Esophagus mucosa (tissue), 1 donor: ENCODE data around the gene CXXC5. TPM values are rescaled to one million over a fixed set of nuclear protein-coding genes. Genes with fewer than 3 reads are reported as not detected.
A peak's percentile ranks its signal among the peaks of the same experiment; 100 is the strongest.

Source experiments
- ATAC-seq: fragments of 200-7000 bp; cut with Tn5 transposase; one replicate; pipeline ENCODE4 v1.9.1; 2020
- total RNA-seq: library from RNA; stranded (reverse); gene quantifications from one replicate; pipeline ENCODE4 v1.2.4, GENCODE V29; 2023
- donor health status: DM: yes; HTN: yes; CAD: no.

The CXXC5 gene
- total RNA-seq, 1 donor from 2014 or later, result 22.6 TPM

DNA sequence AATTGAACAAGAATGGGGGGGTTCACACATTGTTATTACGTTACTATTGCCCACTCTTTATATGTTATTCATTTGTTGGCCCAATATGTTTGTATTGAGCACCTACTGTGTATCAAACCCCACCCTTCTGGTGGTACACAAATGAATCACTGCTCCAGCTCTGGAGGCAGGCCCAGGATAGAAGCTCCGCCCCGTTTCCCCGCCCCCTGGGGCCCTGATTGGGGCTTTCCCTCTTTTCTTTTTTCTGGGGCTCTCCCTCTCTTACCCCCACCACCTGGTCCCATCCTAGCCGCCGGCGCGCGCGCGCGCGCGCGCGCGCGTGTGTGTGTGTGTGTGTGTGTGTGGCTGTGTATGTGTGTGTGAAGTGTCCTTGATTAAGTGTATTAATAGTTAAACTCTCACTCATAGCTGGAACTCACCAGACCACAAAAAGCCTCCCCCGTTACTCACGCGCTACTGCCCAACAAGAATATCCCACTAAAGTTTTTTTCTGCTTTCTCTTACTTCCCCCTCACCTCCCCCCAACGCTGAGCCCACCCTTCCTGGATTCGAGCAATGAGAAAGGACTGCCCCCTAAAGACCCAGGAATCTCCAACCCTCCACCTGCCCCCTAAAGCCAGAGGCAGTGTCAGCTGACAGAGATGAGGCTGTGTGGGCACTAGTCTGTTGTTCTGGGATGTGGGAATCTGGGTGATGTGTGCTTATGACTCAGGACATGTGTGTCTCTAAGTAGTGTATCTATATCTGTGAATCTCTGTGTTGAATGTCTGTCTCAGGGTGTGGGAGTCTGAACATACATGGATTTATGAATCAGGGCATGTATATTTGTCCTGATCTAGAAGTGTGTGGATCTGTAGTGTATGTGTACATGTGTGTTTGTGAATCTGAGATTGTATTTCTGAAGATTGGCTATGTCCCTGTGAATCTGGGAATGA lies 4.0 kb downstream of the CXXC5 start:
- peak; percentile 23 for ATAC-seq

DNA sequence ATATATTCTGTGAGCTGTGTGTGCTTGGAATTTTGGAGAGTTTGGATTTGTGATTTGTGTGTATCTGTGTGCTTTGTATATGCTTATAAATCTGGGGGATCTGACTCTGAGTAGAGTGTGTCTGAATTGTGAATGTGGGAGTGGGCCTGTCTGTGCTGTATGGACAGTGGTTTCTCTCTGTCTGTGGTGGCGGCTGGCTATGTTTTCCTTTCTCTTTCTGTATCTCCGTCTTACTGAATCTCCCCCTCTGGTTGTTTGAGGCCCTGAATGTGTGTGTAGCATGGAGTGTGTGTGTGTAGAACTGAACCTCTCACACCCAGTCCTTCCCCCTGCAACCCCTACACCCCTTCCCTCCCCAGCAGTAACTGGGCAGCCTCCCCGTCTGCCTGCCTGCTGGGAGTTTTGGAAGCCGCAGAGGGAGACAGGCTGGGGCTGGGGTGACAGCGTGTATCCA lies 4.7 kb downstream of the CXXC5 start:
- no peak for ATAC-seq

DNA sequence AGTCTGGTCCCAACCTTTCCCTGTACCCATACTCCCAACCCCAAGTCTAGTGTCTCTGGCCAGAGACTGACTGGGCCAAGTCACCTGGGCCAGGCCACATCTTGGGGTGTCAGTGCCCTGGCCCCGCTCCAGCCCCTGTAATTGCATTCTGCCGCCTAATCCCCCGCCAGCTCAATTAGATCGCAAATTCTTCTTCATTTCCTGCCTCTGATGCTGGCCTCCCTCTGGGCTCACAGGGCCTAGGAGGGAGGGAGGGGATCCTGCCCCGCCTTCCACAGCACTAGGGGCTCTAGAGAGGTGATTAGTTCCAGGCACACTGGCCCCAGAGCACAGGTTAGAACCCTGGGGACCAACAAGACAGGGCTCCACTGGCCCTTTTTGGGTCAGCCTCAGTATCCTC lies 5.5 kb downstream of the CXXC5 start:
- no peak for ATAC-seq

- ATAC-seq, result no peak
Observed at GRCh38 chr5:139654464-139654863, 6.3 kb downstream of the CXXC5 start.

- no peak for ATAC-seq
Observed at GRCh38 chr5:139654871-139655491, 6.8 kb downstream of the CXXC5 start.

GRCh38 chr5:139655727-139656271 lies 7.7 kb downstream of the CXXC5 start:
- no peak for ATAC-seq

DNA sequence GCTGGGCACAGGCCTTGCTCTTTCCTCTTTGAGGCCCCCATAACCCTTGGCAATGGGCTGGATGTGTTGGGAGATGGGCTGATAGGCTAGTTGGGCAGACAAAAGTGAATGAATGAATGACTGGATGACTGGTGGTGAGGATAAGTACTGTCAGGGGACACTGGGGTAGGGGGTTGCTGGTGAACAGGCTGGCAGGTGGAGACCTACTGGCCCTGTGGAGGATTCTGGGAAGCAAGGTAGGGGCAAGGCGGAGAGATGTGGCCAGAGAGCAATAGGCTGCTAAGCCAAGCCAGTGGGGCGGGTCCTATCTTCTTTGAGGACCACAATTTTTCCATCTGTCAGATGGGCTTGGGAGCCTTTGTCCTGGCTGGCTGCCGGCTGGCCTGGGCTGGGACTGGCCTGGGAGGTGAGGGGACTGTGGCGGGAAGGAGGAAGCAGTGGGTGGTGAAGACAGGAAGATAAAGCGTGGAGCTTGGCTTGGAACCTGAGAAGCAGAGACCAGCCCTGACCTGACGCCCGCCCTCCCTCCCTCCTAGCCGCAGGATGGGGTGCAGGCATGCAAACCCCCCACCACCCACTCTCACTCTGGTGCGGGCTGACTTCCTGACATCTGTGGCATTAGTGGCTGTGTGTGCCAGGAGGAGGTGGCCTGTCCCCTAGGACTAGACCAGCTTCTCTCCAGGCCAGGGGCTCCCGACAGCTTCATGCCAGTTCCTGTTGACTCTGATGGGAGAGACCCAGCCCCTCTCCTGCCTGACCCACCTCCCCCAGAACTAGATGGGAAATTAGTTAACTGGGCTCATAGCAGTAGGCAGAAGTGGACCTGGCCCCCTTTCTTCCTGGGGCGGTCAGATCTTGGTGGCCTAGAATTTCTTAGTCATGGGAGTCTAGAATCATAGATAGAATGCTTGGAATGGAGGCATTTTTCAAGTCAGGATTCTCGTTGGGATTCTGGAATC lies 9.5 kb downstream of the CXXC5 start:
- no peak for ATAC-seq

DNA sequence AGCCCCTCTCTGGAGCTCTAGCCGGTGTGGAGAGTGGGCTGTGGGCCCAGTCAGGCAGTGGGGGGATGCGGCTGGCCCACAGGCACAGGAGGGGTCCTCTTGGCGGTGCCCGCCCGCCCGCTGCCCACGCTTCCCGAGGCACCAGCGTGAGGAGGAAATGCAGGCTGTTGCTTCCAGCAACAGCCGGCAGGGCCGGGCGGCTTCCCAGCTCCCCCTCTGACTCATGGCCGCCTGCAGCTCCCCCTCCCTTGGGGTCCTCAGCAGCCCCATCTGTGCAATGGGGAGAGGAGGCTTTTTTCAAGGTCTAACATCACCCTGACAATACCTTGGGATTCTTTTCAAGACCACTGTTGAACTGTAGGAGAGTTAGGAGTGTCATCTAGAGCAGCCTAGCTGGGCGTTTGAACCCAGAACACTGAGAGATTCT lies 10.4 kb downstream of the CXXC5 start:
- no peak for ATAC-seq

- ATAC-seq, result peak; percentile 18
Observed at GRCh38 chr5:139658928-139659667, 10.9 kb downstream of the CXXC5 start.

GRCh38 chr5:139659695-139660101 lies 11.5 kb downstream of the CXXC5 start:
- no peak for ATAC-seq

DNA sequence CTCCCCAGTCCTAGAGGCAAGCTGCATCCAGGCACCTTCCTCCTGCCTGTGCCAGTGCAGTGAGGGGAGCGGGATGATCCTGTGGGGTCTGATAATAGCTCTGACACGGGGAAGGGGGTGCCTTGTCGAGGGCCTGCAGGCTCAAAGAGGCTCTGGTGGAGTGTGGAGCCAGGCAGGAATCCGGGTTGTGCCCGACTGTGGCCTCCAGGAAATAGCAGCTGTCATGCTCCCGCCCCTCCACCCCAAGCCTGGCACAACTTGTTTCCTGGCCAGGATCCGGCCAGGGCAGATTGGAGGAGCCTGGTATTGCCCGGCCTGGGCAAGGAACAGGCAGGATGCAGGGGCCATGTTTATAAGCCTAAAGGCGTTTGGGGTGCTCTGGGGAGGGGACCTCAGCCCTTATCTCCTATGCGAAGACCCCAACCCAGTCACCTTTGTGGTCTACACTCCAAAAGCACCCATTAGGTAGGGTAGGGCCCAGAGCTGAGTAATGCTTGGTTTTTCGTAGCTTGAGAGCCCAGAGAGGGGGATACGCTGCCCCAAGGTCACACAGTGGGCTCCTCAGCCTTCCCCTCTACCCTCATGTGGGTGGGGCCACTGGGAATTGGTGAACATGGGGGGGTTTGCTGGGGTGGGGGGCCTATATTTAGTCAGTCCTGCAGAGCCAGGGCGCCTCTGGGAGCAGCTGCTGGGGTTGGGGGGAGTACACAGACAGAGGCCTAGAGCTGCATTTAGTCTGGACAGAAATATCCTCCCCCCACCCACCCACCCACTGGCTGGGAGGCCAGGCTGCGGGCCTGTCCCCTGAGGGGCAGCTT lies 12.2 kb downstream of the CXXC5 start:
- peak; percentile 75 for ATAC-seq

- peak; percentile 92 for ATAC-seq
Observed at GRCh38 chr5:139660923-139661814, 13.0 kb downstream of the CXXC5 start.

GRCh38 chr5:139662617-139663016 lies 14.5 kb downstream of the CXXC5 start:
- no peak for ATAC-seq

- no peak for ATAC-seq
Observed at GRCh38 chr5:139663207-139664085, 15.3 kb downstream of the CXXC5 start.

DNA sequence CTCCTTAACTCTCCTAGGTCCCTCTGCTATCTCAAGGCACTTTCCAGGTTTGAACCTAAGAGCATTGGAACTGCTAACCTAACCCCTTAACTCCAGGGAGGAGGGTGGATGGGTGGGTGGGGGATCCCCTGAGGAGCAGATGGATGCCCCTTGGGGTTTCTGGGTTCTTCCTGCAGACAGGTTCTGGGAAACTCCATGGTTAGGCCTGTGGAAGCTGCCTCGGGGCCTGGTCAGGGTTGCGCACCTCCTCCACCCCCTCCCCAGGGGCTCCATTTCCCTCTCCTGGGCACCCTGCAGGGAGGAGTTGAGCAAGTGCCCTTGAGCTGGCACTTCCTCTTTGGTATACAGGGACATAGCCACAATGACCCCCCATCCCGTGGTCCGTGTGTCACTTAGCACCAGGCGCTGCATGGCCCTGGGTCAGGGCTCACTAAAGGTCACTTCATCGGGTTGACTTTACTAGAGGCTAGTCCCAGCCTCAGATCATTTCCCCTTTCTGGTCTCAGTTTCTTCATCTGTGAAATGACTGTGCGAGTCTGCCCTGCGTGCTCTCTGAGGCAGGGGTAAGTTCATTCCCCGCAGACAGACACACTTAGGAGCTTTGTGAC lies 16.0 kb downstream of the CXXC5 start:
- ATAC-seq, result no peak

- ATAC-seq, result no peak
Observed at GRCh38 chr5:139664727-139665351, 16.7 kb downstream of the CXXC5 start.

DNA sequence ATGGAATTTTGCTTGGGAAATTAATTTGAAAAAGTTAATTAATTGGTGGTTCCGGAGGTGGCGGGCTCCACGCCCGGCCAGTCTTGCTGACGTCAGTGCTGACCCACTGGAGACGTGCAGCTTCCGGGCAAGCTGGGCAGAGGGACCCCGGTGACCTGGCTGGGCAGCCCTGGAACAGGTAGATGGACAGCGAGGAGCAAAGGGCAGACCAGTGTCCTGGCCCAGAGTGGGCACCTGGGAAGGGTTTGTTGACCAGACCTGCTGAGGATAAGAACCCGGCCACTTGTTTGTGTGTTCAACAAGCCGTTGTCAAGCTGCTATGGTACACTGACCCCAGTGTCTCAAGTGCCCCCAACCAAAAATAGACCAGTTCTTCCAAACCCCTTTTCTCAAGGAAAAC lies 17.5 kb downstream of the CXXC5 start:
- no peak for ATAC-seq

DNA sequence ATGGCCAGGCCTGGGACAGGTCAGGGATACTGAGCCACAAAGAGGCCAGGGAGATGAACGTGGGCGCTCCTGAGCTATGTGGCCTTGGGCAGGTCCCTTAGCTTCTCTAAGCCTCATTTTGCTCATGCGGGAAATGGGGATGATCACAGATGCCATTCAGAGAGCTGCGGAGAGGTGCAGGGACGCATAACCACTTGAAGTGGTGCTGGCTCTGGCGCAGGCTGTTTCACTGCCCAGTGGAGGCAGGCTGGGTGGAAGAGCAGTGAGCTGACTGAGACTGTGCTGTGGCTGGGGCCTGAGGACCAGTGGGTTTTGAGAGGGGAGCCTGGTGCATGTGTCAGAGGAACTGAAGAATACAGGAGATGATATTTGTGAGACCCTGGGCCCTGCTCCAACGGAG lies 18.4 kb downstream of the CXXC5 start:
- ATAC-seq, result no peak
